Stimulated activated CD8-positive, alpha-beta memory T cell treated with anti-CD3 and anti-CD28 coated beads, Interleukin-12 subunit alpha, Interleukin-12 subunit beta, amount 100 ng/mL, for 24 hours (primary cell): Measurements from ENCODE around the gene CASKIN2.
"Not testable (repeated sequence)": the region's sequence is repeated elsewhere in the genome, so short reads cannot be mapped to it uniquely, and the experiment has no call there.

Source experiments
- DNase-seq: peaks from one replicate; pipeline ENCODE4 v3.0.0-alpha.2; 2020; ENCODE audit errors: extremely low read depth

Gene CASKIN2

DNA sequence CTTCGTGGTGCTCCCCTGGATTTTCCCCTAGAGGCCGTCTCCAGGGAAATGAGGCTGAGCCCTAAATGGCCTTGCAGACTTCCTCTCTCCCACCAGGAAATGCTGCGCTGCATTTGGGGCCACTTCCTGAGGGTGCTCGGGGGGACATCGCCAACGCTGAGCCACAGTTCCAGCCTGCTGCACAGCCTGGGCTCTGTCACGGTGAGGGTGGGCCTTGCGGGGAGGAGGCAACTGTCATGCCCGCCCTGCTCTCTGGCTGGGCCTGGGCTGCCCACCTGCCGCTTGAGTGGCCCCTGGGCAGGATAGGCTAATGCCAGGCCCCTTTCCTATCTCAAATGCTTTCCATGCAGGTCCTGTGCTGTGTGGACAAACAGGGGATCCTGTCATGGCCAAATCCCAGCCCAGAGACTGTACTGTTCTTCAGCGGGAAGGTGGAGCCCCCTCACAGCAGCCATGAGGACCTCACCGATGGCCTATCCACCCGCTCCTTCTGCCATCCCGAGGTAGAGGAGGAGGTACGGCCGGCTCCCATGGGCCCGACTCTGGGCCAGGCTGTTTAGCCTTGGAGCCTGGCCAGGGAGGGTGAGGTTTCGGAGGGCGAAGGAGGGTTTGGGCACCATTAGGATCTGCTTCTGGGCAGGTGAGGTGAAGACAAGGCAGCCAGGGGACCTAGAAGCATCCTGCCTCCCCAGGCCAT lies 24.2 kb downstream of the CASKIN2 start:
- no peak for DNase-seq

- DNase-seq = no peak
Measured at GRCh38 chr17:75490173-75490743, 25.1 kb downstream of the CASKIN2 start.

- no peak for DNase-seq
Measured at GRCh38 chr17:75489511-75489955, 25.8 kb downstream of the CASKIN2 start.

DNA sequence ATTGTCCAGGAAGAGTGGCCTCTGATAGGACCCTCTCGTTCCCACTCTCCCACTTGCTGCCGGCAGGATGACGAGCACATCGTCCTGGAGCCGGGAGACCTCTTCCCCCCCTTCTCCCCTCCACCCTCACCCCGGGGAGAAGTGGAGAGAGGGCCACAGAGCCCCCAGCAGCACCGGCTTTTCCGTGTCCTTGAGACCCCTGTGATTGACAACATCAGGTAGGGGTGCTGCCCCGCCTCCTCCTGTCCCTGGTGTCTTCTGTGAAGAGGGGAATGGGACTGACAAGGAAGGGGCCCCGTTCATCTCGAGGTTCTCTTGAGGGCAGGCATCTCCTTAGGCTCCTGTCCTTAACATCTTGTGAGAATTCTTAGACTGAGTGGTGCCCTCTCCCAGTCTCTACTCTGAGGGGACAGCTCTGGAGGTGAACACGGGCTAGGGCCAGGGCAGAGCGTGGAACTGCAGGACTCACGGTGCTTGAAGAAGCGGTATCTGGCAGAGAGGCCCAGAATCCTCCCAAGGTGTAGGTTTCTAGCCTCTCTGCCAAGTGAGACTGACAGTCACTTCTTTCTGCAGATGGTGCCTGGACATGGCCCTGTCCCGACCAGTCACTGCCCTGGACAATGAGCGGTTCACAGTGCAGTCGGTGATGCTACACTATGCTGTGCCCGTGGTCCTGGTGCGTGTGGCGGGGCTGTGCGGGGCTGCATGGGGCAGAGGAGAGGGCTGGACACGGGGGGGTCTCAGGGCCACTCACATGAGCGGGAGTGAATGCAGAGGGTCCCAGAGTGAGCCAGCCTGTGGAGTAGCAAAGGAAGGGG lies 26.4 kb downstream of the CASKIN2 start:
- no peak for DNase-seq

- DNase-seq = peak; percentile 14
Measured at GRCh38 chr17:75487351-75488070, 27.8 kb downstream of the CASKIN2 start.

- no peak for DNase-seq
Measured at GRCh38 chr17:75486951-75487350, 28.4 kb downstream of the CASKIN2 start.

DNA sequence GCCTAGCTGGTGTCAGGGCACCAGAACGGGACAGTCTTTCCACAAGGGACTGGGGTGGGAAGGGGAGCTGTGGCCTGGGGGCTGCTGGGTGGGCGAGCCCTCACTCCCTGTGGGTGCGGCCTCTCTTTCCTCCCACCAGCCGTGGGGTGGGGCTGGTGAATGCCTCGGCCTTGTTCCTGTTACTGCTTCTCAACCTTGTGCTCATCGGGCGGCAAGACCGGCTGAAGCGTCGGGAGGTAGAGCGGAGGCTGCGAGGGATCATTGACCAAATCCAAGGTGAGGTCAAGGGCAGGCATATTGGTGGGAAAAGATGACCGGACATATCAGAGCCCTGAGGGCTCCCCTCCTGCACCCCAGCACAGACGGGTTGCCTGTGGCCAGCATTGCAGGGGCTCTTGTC lies 29.2 kb downstream of the CASKIN2 start:
- DNase-seq = no peak

DNA sequence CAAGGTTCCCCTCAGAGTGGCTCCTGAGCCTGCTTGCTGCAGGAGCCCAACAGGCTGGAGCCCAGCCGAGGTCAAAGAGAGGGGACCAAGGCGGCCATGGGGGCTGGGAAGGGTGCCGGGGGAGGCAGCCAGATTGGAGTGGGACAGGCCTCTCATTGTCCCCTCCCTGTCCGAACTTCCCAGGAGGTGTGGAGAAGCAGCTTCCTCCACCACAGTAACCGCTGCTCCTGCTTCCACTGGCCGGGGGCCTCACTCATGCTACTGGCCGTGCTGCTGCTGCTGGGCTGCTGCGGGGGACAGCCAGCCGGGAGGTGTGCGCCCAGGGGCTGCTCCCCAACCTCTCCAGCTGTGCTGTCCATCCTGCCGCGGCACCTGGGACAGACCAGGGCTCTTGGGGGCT lies 29.6 kb downstream of the CASKIN2 start:
- no peak for DNase-seq

DNA sequence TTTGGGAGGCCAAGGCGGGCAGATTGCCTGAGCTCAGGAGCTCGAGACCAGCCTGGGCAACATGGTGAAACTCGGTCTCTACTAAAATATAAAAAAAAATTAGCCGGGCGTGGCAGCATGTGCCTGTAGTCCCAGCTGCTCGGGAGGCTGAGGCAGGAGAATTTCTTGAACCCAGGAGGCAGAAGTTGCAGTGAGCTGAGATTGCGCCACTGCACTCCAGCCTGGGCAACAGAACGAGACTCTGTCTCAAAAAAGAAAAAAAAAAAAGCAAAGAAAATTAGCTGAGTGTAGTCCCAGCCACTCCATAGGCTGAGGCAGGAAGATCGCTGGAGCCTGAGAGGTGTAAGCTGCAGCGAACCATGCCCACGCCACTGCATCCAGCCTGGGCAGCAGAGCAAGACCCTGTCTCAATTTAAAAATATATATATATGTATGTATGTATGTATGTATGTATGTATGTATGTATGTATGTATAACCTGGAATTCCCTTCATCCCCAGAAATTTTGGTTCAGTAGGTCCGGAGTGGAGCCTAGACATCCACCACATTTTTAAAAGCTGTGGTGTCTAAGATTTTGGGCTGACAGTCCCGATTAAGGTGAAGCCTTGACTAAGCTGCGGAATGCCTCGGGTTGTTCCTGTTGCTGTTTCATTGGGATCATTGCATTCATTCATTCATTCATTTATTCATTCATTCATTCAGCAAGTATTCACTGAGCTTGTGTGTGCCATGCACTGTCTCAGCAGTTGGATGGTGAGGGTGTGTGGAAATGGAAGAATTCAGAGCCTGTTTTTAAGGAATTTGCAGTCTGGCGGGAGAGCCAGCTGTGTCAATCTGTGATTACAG lies 33.0 kb downstream of the CASKIN2 start:
- DNase-seq = no peak

GRCh38 chr17:75481194-75482068 lies 33.9 kb downstream of the CASKIN2 start:
- DNase-seq = no peak

GRCh38 chr17:75480281-75480680 lies 35.1 kb downstream of the CASKIN2 start:
- no peak for DNase-seq

GRCh38 chr17:75478508-75478907 lies 36.8 kb downstream of the CASKIN2 start:
- no peak for DNase-seq

DNA sequence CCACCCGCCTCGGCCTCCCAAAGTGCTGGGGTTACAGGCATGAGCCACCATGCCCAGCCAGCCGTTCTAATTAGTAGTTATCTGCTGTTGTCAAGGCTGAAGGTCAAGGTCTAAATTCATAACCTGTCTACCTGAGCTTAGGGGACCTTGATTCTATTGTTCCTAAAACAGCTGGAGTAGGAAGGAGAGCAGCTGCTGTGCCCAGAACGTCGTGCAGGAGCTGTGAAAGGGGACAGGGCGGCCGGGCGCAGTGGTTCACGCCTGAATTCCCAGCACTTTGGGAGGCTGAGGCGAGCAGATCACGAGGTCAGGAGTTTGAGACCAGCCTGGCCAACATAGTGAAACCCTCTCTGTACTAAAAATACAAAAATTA lies 37.9 kb downstream of the CASKIN2 start:
- DNase-seq = not testable (repeated sequence)

GRCh38 chr17:75476752-75477489 lies 38.4 kb downstream of the CASKIN2 start:
- no peak for DNase-seq

GRCh38 chr17:75476271-75476671 lies 39.1 kb downstream of the CASKIN2 start:
- no peak for DNase-seq

- no peak for DNase-seq
Measured at GRCh38 chr17:75475851-75476250, 39.5 kb downstream of the CASKIN2 start.

DNA sequence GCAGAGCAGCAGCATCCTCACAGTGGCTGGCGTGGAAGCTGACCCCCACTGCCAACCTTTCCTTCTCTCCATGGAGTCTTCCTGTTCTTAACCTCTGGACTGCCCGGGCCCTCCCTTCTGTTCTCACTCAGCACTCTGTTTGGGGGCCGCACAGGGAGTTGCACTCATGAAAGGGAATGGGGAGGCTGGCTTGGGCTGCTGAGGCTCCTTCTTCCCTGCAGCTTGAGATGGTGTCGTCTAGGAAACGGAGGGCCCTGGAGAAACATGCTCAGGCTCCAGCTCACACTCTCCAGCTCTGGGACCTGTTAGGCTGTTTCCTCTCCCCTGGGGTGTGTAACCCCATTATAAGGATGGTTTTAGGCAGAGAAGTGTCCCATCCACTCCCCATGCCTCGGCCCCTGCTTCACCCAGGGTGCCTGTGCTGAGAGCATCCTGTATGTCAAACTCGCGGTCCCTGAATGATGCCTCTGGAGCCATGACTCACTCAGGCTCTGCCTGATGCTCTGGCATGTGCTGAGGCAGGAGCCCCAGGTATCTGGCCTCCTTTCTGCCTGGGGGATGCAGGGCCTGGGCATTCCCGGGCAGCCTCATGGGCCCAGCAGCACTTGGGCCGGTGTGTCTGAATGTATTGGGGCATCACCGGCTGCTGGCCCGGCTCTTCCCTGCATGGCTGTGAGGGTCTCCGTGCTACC lies 40.0 kb downstream of the CASKIN2 start:
- no peak for DNase-seq

DNA sequence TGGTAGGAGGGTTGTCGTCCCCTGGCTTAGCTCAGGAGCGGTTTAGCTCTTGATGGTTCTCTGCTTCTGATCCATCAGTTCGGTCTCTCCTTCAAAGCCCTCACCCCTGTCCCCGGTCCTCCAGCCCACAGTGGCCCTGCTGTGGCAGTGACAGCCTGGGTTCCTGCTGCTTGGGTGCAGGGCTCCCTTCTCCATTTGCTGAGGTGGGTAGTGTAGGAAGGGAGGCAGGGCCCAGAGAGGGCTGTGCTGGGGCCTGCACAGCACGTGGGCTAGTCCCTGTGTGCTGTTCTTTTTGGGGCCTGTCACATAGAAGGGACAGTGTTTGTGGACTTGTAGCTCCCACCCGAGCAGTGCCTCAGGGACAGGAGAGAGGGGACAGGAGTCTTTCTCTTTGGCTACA lies 40.6 kb downstream of the CASKIN2 start:
- no peak for DNase-seq

DNA sequence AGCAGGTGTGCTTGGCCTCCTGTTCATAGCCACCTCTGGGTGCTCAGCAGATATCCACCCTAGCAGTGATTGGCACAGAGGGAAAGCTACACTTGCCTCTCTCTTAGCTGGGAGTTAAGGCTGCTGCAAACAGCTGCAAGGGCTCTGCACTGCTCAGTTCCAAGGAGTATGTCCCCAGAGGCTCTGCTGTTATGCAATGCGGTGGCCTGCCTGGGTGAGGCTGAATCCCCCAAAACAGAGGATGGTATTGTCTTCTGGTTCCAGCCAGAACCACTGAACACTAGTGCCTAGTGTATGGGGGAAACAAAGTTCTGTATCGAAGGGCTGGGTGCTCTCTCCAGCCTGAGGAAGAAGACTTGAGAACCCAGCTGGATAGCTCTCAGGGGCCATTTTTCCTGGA lies 42.1 kb downstream of the CASKIN2 start:
- DNase-seq = no peak
